Stimulated activated CD4-positive, alpha-beta T cell treated with anti-CD3 and anti-CD28 coated beads, Interleukin-12 subunit alpha, Interleukin-12 subunit beta, amount 100 ng/mL, for 48 hours (primary cell): ENCODE data around the gene NKAPL.

ENCODE experiments used
- DNase-seq, 3 donors: peaks; one replicate each; pipeline ENCODE4 v3.0.0-alpha.2; 2020; ENCODE audit warnings: low read depth in 2 of 3, low spot score in 1 of 3

The NKAPL gene

DNA sequence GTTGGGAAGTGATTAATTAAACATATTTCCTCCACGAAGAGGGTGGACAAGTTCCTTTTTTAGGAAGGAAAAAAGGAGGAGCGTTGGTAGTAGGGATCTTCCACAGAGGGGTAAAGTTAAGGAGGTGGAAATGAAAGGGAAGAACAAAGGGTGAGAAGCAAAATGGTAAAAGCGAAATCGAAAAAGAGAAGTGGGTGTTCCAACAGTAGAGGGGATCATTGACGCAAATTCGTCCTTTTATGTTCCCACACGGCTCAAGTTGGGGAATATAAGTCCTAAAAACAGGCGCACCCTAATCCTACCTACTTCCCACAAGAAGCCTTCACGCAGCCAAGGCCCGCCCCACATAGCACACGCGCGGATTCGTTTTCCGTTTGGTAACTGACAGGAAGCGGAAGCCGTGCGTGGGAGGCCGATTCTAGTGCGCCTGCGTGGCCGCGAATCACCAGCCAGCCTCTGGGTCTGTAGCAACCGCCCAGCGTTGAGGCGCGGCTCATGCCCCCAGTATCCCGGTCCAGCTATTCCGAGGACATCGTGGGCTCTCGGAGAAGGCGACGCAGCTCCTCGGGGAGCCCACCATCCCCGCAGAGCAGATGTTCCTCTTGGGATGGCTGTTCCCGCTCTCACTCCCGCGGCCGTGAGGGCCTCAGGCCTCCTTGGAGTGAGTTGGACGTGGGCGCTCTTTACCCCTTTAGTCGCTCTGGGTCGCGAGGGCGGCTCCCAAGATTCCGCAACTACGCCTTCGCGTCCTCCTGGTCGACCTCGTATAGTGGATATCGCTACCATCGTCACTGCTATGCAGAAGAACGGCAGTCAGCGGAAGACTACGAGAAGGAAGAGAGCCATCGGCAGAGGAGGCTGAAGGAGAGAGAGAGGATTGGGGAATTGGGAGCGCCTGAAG is at the start of gene NKAPL:
Gene NKAPL (plus strand): TSS at position 421 of the 901 bp plus-strand sequence. CDS start 75 bp downstream, at position 496.
- peak; percentile 42 to 62 (median 48) for DNase-seq

DNA sequence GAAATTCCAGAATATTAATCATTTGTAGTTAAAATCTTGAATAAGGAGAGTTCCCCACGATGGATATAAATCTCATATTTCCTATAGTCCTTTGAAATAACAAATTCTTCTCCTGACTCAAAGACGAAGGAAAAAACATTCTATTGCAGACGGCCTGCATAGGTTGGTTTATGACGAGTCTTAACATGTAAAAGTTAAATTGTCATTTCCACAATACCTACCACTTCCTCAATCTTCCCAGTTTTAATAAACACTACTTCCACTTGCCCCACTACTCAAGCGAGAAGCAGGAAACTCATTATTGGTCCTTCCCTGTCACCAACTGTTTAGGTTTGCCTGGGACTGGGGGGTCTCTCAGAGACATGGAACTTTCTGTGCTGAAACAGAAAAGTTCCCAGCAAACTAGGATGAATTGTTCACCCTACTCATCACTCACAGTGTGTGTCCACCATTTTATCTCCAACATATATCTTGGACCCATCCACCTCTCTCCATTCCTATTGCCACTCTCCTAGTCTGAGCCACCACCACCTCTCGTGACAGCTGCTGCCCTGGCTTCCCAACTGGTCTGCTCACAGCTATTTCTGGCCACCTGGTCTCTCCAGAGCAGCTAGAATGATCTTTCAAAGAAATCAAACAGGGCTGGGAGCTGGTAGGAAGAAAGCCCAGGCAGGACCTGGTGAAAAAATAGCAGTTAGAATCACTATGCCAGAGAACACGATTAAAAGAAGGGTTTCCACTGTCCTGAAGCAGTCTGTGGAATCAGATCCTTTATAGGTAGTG is 49.2 kb upstream of the NKAPL start:
- DNase-seq = no peak

- DNase-seq = no peak
Measured at GRCh38 chr6:28211840-28212509, 47.1 kb upstream of the NKAPL start.

- peak; percentile 59 to 81 (median 67) for DNase-seq
Measured at GRCh38 chr6:28212510-28213212, 46.4 kb upstream of the NKAPL start.

DNA sequence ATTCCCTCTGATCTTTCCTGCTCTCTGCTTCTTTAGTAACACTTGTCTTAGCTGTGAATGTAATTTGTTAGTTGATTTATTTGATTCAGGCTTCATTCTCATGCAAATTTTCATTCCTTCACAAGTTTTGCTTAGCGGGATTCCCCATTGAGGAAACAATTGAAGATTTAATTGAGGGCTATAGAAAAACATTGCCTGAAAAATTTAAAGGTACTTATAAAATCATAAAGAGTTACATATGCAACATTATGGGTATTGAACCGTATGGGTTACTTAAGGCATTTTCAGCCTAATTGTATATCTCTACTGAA is 45.9 kb upstream of the NKAPL start:
- DNase-seq = no peak

GRCh38 chr6:28215425-28215824 is 43.7 kb upstream of the NKAPL start:
- DNase-seq = no peak

DNA sequence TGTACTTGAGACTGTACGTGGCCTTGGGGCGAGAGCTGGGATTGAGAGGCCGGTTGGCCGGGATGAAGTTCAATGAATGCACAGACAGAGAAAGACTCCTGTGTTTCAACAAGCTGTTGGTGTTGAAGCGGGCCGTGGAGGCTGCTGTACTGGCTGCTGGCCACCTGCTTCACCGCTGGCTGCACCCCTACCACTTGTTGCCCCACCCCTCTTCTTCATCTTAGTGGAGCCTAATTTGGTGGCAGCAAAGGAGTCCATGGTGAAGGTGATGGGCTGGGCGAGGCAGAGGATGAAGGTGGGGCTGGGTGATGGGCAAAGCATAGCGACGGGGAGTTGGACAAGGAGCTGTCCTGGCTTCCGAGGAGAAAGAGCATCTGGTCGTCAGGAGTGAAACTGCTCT is 41.2 kb upstream of the NKAPL start:
- no peak for DNase-seq

DNA sequence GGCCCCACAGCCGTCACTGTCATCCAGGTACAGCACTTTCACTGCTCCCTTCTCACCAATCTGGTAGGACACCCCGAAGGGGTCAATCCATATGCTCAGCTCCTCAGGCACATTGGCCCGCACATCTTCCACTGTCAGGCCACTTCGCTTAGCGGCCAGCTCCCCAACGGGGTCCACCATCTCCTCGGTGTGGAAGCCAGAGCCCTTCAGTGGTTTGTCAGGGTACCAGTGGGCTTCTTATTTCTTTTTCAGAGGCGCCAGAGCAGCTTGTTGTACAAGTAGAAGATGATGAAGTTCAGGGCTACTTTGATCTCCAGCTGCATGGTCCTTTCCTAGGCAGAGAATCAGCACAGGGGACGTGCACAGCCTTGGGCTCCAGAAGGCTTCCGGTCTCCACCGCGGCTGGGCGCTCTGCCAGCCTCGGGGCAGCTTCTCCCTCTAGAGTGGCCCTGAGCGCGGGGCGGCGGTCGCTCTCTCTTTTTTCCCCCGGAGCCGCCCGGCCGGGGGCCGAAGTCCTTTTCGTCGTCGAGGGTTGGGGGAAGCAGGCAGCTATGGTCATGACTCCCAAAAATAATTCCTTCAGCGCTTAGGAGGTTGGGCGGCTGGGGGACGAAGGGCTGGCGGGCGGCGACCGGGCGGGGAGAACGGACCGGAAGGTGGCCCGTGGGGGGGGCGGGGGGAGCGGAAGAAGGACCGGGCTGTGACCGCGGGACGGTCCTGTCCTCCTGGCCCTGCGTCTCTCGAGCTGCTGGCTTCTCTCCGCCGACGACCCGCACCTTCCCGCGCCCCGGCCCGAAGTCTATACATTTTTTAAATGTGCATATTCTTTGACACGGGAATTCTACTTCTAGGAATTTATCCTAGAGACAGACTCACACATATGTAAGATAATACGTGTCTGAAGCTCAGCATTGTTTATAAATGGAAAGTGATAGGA is 40.5 kb upstream of the NKAPL start:
- DNase-seq = peak in 1 of 3 donors; percentile 37

DNA sequence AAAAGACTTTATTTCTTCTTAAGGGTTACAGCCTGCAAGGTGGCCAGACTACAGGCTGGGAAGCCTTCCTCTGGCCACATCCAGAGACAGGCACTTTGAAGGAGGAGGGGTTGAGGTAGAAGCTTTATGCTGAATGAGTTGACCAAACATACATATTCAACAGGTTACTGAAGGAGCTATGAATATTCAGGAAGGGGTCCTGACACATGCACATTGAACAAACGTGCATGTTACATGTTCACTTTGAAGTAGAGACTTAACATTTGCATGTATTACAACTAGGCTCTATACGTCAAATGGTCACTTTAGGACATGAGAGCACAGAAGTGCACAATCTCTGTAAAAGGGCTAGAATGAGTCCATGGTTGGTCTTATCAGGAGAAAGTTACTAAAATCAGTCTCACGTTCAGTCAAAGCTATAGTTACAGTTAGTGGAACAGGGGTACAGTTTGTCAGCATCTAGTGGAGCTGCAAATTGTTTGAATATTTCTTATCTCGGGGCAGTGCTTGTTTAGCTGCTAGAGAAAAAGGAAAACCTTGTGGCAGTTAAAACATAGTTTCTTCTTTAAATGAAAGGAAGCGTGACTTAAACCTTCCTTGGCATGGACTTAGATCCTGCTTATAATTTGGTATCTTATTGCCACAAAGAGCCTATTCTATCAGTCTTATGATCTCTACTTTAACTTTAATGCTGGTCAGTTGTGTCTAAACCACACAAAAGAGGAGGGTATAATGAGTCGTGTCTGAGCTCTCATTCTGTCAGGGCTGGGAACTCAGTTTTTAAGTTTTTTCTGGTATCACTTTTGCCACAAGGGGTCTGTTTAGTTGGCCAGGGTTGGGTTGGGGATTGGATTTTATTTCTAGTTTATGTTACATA is 38.6 kb upstream of the NKAPL start:
- no peak for DNase-seq

- DNase-seq = no peak
Measured at GRCh38 chr6:28224131-28225055, 34.7 kb upstream of the NKAPL start.

DNA sequence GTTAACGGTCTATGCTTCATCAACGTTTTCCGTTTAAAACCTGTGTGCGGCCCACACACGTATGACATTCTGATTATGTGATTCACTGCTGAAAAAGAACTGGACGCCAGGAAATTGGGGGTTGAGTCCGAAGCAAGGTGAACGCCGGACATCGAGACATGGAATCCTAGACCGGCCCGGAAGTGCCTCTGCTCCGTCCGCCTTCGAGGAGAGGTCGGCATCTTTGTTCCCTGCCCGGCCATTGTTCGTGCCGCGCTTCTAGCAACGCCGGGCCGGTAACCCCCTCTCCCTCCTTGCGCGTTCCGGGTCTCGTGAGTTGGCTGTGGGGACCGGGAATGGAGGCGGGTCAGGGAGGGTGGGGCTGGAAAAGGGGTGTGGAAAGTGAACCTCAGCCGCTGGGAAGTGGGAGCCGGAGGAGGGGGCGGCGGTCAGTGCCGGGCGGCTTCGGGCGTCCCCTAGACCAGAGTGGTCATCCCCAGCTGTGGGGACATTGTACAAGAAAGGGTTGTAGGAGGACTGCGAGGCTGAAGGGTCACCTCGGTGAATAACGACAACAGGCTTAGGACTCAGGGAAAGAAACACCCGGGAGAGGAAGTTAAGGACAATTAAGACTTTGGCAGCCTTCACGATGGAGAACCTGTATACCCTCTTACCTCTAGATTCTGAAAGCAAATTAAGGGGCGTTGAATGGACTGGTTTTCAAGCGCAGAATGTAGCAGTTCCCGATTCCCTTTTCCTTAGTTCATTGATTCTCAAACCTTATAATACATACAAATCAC is 33.9 kb upstream of the NKAPL start, which contains the start of gene ZSCAN9:
Gene ZSCAN9 (plus strand): TSS at position 220 of the 779 bp plus-strand sequence. CDS start 1,810 bp downstream, outside the sequence.
- DNase-seq = peak in 1 of 3 donors; percentile 22

GRCh38 chr6:28226460-28226859 is 32.6 kb upstream of the NKAPL start:
- DNase-seq = no peak

DNA sequence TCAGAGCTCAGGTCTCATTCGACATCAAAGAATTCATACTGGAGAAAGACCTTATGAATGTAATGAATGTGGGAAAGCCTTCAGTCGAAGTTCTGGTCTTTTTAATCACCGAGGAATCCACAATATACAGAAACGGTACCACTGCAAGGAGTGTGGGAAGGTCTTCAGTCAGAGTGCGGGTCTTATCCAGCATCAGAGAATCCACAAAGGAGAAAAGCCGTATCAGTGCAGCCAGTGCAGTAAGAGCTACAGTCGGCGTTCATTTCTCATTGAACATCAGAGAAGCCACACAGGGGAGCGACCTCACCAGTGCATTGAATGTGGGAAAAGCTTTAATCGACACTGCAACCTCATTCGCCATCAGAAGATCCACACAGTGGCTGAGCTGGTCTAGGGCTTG is 26.3 kb upstream of the NKAPL start:
- DNase-seq = no peak

- no peak for DNase-seq
Measured at GRCh38 chr6:28235912-28236452, 23.1 kb upstream of the NKAPL start.

DNA sequence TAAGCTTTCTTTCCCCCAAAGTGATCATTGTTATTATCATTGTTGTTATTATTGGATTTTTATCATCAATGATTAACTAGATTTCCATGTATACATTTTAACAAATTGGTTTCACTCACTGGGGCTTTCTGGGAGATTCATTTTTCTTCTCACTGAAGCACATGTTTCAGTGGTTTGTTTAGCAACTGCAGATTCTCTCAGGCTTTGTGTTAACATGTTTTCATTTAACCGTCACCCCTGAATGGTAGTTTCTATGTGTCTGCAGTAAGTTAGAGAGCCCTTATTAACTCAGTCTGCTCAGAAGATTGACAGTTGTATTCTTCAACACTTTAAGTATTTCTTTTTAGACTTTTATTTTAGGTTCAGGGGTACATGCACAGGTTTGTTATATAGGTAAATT is 19.5 kb upstream of the NKAPL start:
- DNase-seq = no peak

DNA sequence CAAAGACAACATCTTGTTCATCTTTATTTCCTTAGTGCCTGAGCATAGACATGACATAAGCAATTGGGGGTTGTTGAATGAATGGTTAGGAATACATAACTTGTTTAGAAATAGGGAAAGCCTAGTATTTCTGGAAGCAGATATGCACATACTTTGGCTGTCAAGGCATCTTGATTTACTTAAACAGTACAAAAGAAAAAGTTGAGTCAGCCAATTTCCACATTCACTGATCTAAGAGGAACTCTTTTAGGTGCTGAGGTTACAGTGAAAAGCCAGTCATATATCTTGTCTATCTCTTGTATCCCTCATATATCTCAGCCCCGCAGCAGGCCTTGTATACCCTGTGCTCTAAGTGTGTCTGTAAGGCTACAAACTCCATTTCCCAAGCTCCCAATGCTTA is 18.6 kb upstream of the NKAPL start:
- DNase-seq = no peak

- no peak for DNase-seq
Measured at GRCh38 chr6:28243946-28244345, 15.2 kb upstream of the NKAPL start.
